Measurements from ENCODE around the gene PRAC1. TPM values are rescaled to one million over a fixed set of nuclear protein-coding genes. Genes with fewer than 3 reads are reported as not detected.

PRAC1 gene
- total RNA-seq, 2 donors from 2014 or later: not detected

DNA sequence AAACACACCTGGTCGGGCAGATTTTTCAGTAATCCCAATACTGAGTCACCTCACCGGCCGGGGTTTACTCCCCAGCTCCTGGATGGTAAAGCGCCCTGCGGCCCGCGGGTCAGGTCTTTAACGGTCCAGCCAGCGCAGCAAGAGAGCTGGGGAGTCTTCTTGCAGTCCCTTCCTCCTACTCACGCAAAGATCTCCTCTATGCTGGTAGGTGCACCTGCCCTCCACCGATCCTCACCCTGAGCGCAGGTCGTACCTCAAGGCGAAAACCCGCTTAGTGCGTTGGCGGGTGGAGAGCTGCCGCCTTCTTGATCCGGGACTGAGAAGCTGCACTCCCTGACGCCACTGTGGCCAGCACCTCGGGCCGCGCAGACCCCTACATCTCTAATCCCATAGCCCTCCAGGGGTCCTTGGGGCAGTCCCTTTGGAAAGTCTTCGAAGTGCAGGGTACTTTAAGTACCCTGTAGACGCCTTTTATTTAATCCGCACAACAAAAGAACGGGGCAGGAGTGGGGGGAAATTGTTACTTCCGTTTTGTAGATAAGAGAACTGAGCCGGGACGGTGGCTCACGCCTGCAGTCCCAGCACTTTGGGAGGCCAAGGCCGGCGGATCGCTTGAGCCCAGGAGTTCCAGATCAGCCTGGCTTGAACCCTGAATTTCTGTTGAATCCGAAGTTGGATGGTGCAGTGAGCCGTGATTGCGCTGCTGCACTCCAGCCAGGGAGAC lies 16.6 kb upstream of the PRAC1 start:
- WGBS, 2 donors: 4 to 5% methylated on average over 29 to 37 of the region's 37 CpGs
- ATAC-seq (no peak), DNase-seq (no peak)
- Histone ChIP-seq H3K36me3 (replicated peaks in 1 of 2; ENCODE audit: insufficient read depth in 1 of 2, low read depth in 2 of 2) (no peaks in the 10 kb centered on the region), H3K27me3 (peaks cover 0 to 22% of the 10 kb centered on the region in 2 donors), H3K4me3 (no peak overlapping the region), H3K4me1 (no peaks in the 10 kb centered on the region), H3K9me3 (no peaks in the 10 kb centered on the region), H3K27ac (no peak overlapping the region)
- intact Hi-C loops (cut with DNase I): no loop called here
- no peak for TF ChIP-seq CTCF (IDR thresholded peaks at IDR 0.05)
- no peak for TF ChIP-seq POLR2A (IDR thresholded peaks at IDR 0.05)

- Histone ChIP-seq H3K9me3 (no peaks in the 10 kb centered on the region), H3K4me1 (peaks cover under 1% of the 10 kb centered on the region), H3K36me3 (replicated peaks in 1 of 2; ENCODE audit: insufficient read depth in 1 of 2, low read depth in 2 of 2) (no peaks in the 10 kb centered on the region), H3K4me3 (no peak overlapping the region), H3K27ac (no peak overlapping the region), H3K27me3 (peaks cover 0 to 22% of the 10 kb centered on the region in 2 donors)
- 3 to 8% methylated on average over 8 to 11 of the region's 11 CpGs for WGBS, 2 donors
- DNase-seq (no peak), ATAC-seq (no peak)
- intact Hi-C loops (cut with DNase I): no loop called here
- TF ChIP-seq CTCF (IDR thresholded peaks at IDR 0.05) (no peak), POLR2A (IDR thresholded peaks at IDR 0.05) (no peak)
Observed at GRCh38 chr17:48738424-48738802, 16.1 kb upstream of the PRAC1 start.

DNA sequence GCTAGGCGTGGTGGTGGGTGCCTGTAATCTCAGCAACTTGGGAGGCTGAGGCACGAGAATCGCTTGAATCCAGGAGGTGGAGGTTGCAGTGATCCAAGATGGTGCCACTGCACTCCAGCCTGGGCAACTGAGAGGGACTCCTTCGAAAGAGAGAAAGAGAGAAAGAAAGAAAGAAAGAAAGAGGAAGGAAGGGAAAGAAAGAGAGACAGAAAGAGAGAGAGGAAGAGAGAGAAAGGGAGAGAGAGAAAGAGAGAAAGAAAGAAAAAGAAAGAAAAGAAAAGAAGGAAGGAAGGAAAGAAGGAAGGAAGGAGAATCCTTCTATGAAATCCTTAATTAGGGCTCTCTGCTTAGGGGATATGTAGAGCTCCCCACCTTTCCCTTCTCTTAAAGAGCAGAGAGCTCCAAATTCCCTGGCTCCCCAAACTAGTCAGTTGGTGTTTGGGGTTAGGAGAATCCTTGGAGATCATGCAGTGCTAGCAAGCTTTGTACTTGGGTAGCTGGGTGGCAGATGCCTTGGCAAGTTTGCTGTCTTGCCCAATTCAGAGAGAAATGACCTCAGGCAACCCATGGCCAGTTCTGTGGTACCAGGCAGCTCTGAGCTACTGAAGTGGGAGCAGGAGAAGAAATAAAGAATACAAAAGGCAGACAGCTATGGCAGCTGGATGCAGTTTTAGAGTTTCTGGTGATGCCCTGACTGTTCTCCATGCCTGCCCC lies 15.2 kb upstream of the PRAC1 start:
- 44 to 58% methylated on average over 4 of the region's 4 CpGs for WGBS, 2 donors
- TF ChIP-seq CTCF (IDR thresholded peaks at IDR 0.05) (no peak), POLR2A (IDR thresholded peaks at IDR 0.05) (no peak)
- no peak overlapping the region for H3K27ac ChIP-seq
- no peaks in the 10 kb centered on the region for H3K36me3 ChIP-seq (replicated peaks in 1 of 2; ENCODE audit: insufficient read depth in 1 of 2, low read depth in 2 of 2)
- peaks cover 6% of the 10 kb centered on the region for H3K4me1 ChIP-seq
- no peaks in the 10 kb centered on the region for H3K9me3 ChIP-seq
- DNase-seq (no peak), ATAC-seq (no peak)
- peaks cover 0 to 29% of the 10 kb centered on the region in 2 donors for H3K27me3 ChIP-seq
- intact Hi-C loops (cut with DNase I): no loop called here
- H3K4me3 ChIP-seq: no peak overlapping the region

DNA sequence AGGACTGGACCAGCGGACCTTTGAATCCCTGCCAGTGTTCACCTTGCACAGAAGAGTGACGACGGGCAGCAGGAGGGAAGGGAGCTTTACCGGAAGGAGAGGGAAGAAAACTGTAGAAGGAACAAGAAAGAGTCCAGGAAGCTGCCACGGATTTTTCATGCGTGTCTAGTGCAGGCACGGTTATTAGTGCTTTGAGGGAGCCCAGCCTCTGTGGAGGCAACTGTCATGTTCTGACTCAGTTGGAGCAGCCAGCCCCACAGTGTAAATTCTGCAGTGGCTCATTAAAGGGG lies 12.7 kb upstream of the PRAC1 start:
- H3K27me3 ChIP-seq: peaks cover 0 to 41% of the 10 kb centered on the region in 2 donors
- H3K4me3 ChIP-seq: no peak overlapping the region
- ATAC-seq (no peak), DNase-seq (no peak)
- no peaks in the 10 kb centered on the region for H3K36me3 ChIP-seq (replicated peaks in 1 of 2; ENCODE audit: insufficient read depth in 1 of 2, low read depth in 2 of 2)
- 8 to 13% methylated on average over 7 of the region's 7 CpGs for WGBS, 2 donors
- intact Hi-C loops (cut with DNase I): no loop called here
- H3K4me1 ChIP-seq: peaks cover 6% of the 10 kb centered on the region
- H3K9me3 ChIP-seq: no peaks in the 10 kb centered on the region
- no peak for TF ChIP-seq POLR2A (IDR thresholded peaks at IDR 0.05)
- TF ChIP-seq CTCF (IDR thresholded peaks at IDR 0.05): no peak
- H3K27ac ChIP-seq: no peak overlapping the region
